Upper lobe of right lung (tissue), 1 donor: ENCODE measurements around the gene RXRA. TPM values are rescaled to one million over a fixed set of nuclear protein-coding genes. Genes with fewer than 3 reads are reported as not detected.

Experiments used
- ATAC-seq: fragments of 200-7000 bp; cut with Tn5 transposase; one replicate; pipeline ENCODE4 v1.9.1; 2020; ENCODE audit warnings: mild to moderate bottlenecking, moderate library complexity
- DNase-seq: peaks from one replicate; pipeline ENCODE4 v3.0.0-alpha.2; 2020
- H3K27ac ChIP-seq: fragments of 200-600 bp; one replicate; pipeline ENCODE4 v1.8.0; 2022
- H3K27me3 ChIP-seq: fragments of 200-600 bp; one replicate; pipeline ENCODE4 v1.8.0; 2022; ENCODE audit warnings: mild to moderate bottlenecking
- H3K36me3 ChIP-seq: fragments of 200-600 bp; one replicate; pipeline ENCODE4 v1.8.0; 2022
- H3K4me1 ChIP-seq: fragments of 200-600 bp; one replicate; pipeline ENCODE4 v1.8.0; 2022
- H3K4me3 ChIP-seq: fragments of 200-600 bp; one replicate; pipeline ENCODE4 v1.8.0; 2022; ENCODE audit warnings: mild to moderate bottlenecking
- H3K9me3 ChIP-seq: fragments of 200-600 bp; one replicate; pipeline ENCODE4 v1.8.0; 2022
- intact Hi-C: fragments of 100-400 bp; cut with DNase I; formaldehyde crosslinking; loops from one replicate; pipeline ENCODE4 v1.11.0; 2022
- total RNA-seq: library from RNA; stranded (reverse); fragmentation: NEBNext Ultra II Directional; extraction: Animal tissue kit (Norgen Biotek cat#: 25700); gene quantifications from one replicate; pipeline ENCODE4 v1.2.1, GENCODE V29; 2021
- TF ChIP-seq, protein P1 (sequence below): fragments of 200-600 bp; IDR thresholded peaks from one replicate; pipeline ENCODE4 v1.8.0; 2022; ENCODE audit warnings: antibody characterized with exemption
- donor health status: DM: no; HTN: yes; CAD: no; lungs with severe emphysema.

RXRA gene
- total RNA-seq, 1 donor from 2014 or later, result 80.6 TPM

DNA sequence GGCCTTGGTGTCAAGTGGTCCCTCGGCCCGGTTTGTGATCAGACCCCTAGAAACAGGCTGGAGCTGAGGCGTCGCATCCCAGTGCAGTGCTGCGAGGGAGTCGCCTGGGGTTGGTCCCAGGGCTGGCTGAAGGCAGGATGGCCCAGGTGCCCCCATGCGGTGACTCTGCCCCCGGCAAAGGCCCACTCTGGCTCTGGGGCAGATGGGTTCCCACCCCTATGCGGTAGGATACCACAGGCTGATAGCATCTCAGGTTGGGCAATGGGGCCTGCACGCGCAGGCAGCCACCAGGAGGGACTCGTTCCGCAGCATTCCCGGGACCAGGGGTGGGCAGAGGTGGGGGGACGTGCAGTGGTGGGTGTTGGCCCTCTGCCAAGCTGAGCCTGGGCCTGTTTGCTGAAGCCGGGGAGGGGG, 86.0 kb downstream of the RXRA start:
- peaks cover 71% of the 10 kb centered on the region for H3K4me1 ChIP-seq
- H3K27me3 ChIP-seq, result no peaks in the 10 kb centered on the region
- intact Hi-C loops, result no loop called here
- TF ChIP-seq, protein P1, sequence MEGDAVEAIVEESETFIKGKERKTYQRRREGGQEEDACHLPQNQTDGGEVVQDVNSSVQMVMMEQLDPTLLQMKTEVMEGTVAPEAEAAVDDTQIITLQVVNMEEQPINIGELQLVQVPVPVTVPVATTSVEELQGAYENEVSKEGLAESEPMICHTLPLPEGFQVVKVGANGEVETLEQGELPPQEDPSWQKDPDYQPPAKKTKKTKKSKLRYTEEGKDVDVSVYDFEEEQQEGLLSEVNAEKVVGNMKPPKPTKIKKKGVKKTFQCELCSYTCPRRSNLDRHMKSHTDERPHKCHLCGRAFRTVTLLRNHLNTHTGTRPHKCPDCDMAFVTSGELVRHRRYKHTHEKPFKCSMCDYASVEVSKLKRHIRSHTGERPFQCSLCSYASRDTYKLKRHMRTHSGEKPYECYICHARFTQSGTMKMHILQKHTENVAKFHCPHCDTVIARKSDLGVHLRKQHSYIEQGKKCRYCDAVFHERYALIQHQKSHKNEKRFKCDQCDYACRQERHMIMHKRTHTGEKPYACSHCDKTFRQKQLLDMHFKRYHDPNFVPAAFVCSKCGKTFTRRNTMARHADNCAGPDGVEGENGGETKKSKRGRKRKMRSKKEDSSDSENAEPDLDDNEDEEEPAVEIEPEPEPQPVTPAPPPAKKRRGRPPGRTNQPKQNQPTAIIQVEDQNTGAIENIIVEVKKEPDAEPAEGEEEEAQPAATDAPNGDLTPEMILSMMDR, result no peak
- no peaks in the 10 kb centered on the region for H3K9me3 ChIP-seq
- DNase-seq, result no peak
- no peak overlapping the region for H3K27ac ChIP-seq
- H3K36me3 ChIP-seq, result peaks cover 17% of the 10 kb centered on the region
- ATAC-seq, result no peak
- H3K4me3 ChIP-seq, result no peak overlapping the region

DNA sequence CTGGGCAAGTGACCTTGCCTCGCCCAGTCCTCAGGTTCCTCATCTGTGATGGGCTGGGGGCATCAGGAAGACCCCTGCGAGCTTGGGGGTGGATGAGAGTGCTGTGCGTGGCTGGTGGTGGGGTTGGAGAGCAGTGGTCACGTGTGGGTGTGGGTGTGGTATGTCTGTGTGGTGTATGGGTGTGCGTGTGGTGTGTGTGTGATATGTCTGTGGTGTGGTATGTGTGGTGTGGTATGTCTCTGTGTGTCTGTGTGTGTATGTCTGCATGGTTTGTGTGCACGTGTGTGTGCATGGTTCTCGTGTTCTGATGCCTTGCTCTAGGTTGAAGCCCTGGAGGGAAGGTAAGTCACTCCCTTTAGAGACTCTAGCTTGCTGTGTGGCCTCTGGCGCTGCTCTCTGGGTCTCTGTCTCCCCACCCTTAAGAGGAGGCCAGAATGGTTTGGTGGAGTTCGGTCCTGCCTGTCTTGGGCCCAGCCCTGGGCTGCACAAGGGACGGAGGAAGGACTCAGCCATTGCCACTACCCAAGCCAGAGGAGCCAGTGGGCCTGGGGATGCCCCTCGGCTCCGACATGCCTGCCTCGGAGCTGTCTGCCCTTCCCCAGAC, 87.0 kb downstream of the RXRA start:
- intact Hi-C loops, result no loop called here
- Histone ChIP-seq H3K4me3 (no peak overlapping the region), H3K36me3 (peaks cover 25% of the 10 kb centered on the region), H3K4me1 (peaks cover 62% of the 10 kb centered on the region), H3K27me3 (no peaks in the 10 kb centered on the region), H3K9me3 (no peaks in the 10 kb centered on the region), H3K27ac (no peak overlapping the region)
- TF ChIP-seq, protein P1, result no peak
- DNase-seq (no peak), ATAC-seq (no peak)

DNA sequence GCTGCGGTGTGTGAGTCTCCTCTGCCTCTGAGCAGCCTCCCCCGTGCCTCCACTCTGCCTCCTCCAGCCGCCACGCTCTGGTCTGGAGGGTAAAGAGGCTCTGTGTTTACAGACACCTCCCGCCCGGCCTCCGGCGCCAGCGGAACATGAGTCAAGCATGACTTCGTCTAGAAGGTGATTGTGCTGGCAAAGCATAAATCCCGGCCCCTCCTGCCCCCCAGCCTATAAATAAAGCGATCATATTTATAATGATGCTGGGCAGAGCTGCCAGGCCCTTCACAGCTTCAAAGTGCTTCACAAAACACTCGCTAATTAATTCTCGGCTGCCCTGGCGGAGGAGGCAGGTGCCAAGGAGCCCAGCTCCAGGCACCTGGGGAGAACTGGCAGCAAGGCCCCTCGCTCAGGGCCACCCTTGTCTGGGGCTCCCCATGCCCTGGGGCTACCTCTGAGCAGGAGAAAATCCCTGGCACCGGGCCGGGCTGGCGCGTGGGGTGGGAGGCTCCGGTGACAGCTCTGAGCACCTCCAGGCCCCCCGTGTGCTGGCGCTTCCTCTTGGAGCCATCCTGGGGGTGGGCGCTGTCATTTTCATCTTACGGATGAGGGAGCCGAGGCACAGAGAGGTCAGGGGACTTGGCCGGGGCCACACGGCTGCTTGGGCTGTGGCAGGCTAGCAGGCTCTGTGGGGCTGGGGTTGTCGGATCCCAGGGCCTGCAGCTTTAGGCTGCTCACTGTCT, 87.8 kb downstream of the RXRA start:
- H3K36me3 ChIP-seq, result peaks cover 29% of the 10 kb centered on the region
- TF ChIP-seq, protein P1, result no peak
- intact Hi-C loops, result no loop called here
- no peaks in the 10 kb centered on the region for H3K27me3 ChIP-seq
- H3K4me3 ChIP-seq, result no peak overlapping the region
- ATAC-seq (peak; percentile 58), DNase-seq (peak; percentile 90)
- no peaks in the 10 kb centered on the region for H3K9me3 ChIP-seq
- H3K4me1 ChIP-seq, result peaks cover 54% of the 10 kb centered on the region
- no peak overlapping the region for H3K27ac ChIP-seq

DNA sequence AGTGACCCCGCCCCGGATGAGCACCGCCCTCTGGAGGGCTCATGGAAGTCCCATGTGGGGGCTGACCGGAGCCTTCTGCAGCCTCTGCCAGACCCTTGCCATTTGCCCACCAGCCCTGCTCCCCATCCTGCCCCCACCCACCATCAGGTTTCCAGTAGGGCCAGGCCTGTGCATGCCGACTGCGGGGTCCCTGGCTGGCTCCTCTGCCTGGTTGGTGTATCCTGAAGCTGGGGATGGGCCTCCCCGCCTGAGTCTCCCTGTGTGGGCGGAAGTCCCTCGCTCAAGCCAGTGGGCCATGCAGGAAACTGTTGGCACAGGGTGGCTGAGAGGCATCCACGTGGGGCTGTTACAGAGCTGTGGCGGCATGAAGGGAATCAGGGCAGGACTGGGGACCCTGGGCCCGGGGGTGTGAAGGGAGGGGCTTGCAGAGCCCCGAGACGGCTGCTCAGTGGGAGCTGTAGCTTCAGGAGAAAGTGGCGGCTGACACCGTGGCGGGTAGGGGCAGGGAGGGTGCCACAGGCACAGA, 88.7 kb downstream of the RXRA start:
- Histone ChIP-seq H3K4me1 (peaks cover 45% of the 10 kb centered on the region), H3K9me3 (no peaks in the 10 kb centered on the region), H3K4me3 (no peak overlapping the region), H3K36me3 (peaks cover 33% of the 10 kb centered on the region), H3K27me3 (no peaks in the 10 kb centered on the region), H3K27ac (no peak overlapping the region)
- ATAC-seq (no peak), DNase-seq (no peak)
- intact Hi-C loops, result no loop called here
- TF ChIP-seq, protein P1, result no peak

DNA sequence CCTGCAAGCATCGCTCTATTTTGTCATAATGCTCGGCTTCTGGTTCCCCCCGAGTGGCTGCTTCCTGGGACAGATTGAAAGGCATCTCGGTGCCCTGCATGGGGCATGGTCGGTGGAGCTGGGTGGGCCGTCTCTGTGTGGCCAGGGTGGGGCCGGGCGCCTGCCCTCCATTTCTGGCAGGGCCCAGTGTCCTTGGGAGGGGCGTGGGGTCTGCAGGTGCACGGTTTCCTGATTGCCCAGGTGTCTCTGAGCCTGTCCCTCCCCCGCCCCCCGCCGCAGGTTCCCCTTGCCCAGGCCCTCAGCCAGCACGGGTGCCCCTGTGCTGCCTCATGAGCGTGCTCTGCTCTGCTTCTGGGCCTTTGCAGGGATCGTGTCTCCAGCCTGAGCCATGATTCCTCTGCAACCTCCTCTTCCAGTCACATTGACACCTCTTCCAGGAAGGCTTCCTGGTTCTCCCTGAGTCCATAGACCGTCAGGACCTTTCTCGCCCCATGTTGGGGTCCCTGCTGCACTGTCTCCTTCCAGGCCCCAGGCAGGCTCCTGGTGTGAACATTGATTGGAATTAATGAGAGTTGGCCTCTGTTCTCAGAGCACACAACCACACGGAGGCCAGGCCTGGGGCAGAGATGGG, 90.2 kb downstream of the RXRA start:
- Histone ChIP-seq H3K4me1 (peaks cover 35% of the 10 kb centered on the region), H3K4me3 (no peak overlapping the region), H3K36me3 (peaks cover 38% of the 10 kb centered on the region), H3K27ac (no peak overlapping the region), H3K9me3 (no peaks in the 10 kb centered on the region), H3K27me3 (no peaks in the 10 kb centered on the region)
- DNase-seq (no peak), ATAC-seq (no peak)
- intact Hi-C loops, result no loop called here
- TF ChIP-seq, protein P1, result no peak
